TTC549 (cell line): Measurements from ENCODE around the gene ARHGAP28.

Source experiments
- FAIRE-seq: peaks from 2 replicates; lab custom pipeline; 2012; peaks lifted over from hg19 to GRCh38; lab: Jason Lieb, UNC

Gene ARHGAP28

GRCh38 chr18:6962571-6963451 lies 233.3 kb downstream of the ARHGAP28 start:
- FAIRE-seq = no peak

GRCh38 chr18:6963452-6964097 lies 234.1 kb downstream of the ARHGAP28 start:
- no peak for FAIRE-seq
